Fibroblast of skin of left quadriceps (primary cell): Measurements from ENCODE around the gene SMIM14.
"Not testable (repeated sequence)": the region's sequence is repeated elsewhere in the genome, so short reads cannot be mapped to it uniquely, and the experiment has no call there.

Source experiments
- DNase-seq, 2 experiments: peaks; one replicate each; pipeline ENCODE4 v3.0.0-alpha.2; 2013; ENCODE audit warnings: low read depth in 2 of 2

Gene SMIM14

DNA sequence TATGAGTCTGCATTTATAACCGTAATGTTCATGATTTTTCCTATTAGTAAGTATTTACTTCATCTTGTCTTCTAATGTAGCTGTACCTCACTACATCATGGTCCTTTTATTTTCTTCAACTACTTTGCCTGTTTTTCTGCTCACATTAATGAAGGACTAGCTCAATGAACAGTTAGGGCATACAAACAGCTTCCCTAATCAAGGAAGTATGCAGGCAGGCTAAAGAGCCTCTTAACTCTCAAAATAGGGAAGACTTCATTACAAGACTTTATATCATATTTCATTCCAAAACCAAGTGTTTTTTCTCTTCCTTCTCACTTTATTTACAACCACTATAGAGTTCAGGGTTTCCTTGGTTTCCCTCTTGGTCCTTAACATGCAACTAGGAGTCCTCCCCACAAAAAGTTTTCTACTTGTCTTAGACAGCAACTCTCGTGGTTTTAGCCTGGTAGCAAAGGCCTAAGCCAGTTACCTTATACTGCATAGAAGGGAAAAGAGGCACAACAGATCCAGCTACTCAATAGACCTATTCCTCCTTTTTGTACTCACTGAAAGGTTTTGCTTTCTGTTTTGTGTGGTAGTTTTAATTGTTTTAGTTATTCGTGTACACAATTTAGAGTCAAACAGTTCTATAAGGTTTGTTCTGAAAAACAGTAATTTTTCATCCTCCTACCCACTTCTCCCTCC lies 40.8 kb downstream of the SMIM14 start:
- DNase-seq, result no peak

DNA sequence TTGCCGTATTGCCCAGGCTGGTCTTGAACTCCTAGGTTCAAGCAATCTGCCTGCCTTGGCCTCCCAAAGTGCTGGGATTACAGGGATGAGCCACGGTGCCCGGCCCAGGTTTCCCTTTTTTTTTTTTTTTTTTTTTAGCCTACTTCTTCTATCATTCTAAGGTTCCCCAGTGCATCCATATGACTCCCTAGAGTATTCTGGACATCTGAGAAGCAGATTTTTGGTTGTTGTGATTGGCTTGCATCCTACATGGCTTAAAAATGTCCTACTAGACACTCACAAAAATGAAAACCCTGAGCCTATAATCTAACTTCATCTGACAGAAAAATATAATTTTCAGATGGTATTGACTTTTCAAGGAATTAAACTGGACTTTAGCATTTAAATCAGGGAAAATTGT lies 41.7 kb downstream of the SMIM14 start:
- no peak for DNase-seq

DNA sequence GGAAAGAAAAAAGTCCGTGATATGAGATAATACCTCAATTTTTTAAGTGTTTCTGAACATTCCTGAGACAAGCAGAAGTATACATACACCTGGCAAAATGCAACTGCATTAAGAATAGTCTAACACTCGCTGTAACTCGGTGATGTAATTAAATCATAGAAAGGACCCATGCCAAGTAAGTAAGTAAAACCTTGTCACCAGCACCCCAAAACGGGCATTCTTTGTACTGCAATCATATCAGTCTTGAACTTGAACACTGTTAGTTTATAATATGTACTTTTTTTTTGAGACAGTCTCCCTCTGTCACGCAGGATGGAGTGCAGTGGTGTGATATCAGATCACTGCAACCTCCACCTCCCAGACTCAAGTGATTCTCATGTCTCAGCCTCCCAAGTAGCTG lies 47.4 kb downstream of the SMIM14 start:
- no peak for DNase-seq

DNA sequence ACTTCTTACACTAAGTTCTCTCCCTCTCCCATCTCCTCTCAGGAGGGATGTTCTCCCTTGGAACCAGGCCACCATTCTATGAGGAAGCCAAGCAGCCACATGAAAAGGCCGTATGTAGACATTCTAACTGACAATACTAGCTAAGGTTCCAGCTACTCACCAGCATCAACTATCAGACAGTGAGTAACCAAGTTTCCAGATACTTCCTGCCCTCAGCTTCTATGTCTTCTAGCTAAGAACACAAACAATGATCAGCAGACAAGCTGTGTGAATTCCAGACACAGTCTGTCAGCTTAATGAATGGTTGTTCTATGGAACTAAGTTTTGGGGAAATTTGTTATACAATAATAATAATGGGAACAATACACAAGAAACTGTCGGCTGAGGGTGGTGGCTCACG lies 50.8 kb downstream of the SMIM14 start:
- DNase-seq, result no peak

DNA sequence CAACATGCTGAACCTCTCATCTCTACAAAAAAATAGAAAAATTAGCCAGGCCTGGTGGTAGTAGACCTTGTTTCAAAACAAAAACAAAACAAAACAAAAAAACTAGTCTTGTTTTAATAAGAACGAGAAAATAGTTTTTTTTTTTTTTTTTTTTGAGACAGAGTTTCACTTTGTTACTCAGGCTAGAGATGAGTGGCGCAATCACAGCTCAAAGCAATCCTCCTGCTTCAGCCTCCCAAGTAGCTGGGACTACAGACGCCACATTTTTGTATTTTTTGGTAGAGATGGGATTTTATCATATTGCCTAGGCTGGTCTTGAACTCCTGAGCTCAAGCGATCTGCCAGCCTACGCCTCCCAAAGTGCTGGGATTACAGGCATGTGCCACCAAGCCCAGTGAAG lies 63.7 kb downstream of the SMIM14 start:
- no peak for DNase-seq

DNA sequence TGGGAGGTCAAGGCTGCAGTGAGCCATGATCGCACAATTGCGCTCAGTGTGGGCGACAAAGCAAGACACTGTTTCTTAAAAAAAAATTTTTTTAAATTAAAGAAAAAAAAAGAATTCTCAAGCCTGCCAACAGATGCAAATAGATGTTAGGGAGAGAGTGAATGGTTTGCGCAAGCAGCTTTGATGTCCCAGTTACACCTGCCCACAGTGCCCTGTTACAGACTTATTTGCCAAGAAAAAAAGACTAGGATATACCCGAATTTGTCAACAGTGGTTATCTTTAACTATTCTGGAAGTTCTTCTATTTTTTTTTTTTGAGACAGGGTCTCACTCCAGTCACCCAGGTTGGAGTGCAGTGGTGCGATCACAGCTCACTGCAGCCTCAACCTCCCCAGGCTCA lies 67.2 kb downstream of the SMIM14 start:
- DNase-seq, result no peak

DNA sequence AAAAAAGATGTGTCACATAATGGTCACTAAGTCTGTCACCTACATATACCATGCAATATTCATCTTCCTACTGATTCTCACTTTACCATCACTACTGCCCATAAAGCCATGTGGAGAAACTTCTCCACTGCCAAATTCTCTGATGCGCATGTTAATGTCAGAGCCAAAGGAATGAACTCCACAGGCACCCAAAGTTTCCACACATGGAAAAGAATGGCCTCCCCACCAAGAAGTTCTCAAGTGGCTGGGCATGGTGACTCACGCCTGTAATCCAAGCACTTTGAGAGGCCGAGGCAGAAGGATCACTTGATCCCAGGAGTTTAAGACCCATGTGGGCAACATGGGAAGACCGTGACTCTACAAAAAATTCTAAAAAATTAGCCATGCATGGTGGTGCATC lies 67.6 kb downstream of the SMIM14 start:
- DNase-seq, result no peak

DNA sequence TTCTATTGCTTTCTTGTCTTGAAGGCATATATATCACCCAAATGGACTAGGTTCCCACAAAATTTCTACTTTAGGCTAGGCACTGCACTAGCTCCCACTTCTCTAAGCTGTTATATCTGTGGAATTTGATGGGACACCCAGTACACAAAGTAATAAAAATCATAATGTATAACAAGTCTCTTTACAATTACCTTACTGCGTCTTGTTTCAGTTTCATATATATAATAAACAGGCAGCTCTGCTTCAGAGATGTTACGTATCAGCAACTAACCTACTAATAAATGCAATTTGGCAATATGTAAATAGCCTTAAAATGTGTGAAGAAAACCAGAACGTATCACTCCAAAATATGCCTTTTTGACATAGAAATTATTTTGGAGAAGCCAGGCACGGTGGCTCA lies 69.5 kb downstream of the SMIM14 start:
- no peak for DNase-seq

DNA sequence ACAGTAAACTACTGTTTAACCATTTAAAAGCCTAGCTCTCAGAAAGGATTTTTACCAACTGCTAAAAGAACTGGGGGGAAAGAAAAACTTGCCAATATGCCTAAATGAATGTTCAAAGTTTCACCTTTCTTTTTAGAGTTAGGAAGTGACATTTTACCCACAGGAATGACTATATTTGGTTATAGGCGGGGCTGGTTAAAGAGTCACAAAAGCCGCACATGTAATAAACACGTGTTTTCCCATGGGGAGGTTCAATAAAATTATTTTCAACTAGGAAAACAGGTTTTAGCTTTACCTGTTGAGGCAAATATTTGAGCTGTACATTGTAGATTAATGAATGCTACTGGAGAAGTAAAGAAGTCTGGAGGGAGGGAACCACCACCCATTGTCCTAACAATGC lies 69.9 kb downstream of the SMIM14 start:
- no peak for DNase-seq

DNA sequence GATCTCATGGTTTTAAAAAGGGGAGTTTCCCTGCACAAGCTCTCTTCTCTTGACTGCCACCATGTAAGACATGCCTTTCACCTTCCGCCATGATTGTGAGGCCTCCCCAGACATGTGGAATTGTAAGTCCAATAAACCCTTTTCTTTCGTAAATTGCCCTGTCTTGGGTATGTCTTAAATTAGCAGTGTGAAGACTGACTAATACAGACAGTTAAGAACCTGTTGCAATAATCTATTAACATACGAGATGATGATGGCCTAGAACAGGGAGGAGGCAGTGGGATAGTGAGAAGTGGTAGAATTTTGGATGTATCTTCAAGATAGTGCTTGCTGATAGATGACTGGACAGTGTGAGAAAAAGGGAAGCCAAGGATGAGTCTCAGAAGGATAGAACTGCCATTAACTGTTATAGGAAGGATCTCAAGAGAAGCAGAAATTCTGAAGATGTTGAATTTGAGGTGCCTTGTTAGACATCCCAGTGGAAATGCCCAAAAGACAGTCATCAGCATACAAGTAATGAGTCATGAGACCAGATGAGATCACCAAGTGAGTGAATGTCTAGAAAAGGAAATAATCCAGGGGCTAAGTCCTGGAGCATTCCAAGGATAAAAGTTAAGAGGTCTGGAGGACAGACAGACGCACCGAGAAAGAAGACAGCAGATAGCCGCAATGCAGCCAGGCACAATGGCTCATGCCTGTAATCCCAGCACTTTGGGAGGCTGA lies 72.6 kb downstream of the SMIM14 start:
- peak; percentile 60 to 64 for DNase-seq

DNA sequence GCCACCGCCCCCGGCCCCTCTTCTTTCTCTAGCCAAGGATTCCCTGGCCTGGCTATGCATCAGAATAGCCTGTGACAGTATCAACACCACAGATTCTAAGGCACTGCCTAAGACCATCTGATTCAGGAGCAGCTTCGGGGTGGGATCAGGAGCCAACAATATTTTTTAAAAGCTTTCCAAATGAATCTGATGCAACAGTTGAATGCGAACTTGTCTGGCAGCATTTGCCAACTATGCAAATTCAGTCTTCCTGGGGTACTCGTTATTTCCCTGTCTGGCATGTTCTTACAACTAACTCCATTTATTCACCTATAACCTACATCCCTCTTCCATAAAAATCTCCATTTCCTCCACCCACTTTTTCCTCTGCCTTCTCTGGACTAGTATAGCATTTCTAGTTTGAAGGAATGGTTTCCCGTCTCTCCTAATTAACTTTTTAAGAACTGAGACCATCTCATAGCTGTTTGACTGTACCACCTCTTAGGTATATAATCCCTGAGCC lies 75.3 kb downstream of the SMIM14 start:
- DNase-seq, result no peak

DNA sequence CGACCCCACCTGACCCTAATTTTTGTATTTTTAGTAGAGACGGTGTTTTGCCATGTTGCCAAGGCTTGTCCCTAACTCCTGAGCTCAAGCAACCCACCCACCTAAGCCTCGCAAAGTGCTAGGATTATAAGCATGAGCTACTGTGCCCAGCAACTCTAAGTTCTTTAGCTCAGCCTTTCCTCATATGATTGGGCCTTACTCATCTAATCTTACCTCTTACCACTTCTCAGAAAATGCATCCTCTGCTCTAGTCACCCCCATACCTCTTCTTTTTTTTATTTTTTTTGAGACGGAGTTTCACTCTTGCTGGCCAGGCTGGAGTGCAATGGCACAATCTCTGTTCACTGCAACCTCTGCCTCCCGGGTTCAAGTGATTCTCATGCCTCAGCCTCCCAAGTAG lies 75.9 kb downstream of the SMIM14 start:
- no peak for DNase-seq

DNA sequence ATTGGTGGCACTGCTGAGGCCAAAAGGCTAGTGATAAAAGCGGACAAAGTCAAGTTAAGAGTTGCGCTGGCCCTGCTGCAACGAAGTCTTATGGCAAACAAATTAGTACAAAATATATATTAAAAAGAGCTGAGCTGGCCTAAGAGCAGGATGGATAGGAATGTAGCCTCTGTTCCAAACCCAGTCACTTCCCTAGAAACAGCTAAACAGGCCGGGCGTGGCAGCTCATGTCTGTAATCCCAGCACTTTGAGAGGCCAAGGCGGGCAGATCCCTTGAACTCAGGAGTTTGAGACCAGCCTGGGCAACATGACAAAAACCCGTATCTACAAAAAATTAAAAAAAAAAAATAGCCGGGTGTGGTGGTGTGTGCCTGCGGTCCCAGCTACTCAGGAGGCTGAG lies 79.0 kb downstream of the SMIM14 start:
- DNase-seq, result no peak

DNA sequence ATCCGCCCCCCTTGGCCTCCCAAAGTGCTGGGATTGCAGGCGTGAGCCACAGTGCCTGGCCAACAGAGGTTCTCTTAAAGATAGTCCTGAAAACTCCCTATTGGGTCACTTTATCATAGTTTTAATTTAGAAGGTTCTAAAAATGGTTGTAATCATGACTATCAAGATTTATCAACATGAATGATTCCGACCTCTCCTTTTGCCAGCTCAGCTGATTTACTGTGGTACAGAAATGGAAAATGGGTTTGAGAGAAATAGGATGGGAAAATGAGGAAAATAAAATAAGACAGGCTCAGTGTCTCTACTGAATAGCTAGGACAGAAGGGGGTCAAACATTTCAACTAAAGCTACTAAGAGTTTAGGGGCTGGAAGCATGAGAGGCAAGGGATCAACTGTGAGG lies 83.2 kb downstream of the SMIM14 start:
- DNase-seq, result no peak

DNA sequence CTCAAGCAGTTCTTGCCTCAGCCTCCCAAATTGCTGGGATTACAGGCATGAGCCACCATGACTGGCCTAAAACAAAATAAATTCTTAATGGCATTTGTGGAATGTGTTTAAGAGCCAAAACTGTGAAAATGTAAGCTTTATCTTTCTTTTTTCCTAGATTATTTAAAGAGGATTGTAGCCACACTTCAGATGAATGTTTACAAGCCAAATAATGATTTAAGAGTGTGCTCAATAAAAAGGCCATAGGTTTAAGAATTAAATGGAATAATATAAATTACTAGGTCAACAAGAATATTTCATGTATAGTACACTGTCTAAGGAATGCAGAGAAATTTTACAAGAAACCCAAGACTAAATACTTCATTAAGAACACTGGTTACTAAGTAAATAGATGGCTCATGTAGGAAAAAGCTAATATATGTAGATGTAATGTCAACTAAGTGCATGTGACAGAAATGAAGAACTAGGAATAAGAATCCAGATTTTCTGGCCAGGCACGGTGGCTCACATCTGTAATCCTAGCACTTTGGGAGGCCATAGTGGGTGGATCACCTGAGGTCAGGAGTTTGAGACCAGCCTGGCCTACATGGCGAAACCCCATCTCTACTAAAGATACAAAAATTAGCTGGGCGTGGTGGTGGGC lies 90.1 kb downstream of the SMIM14 start:
- DNase-seq, result peak; percentile 19 to 36

DNA sequence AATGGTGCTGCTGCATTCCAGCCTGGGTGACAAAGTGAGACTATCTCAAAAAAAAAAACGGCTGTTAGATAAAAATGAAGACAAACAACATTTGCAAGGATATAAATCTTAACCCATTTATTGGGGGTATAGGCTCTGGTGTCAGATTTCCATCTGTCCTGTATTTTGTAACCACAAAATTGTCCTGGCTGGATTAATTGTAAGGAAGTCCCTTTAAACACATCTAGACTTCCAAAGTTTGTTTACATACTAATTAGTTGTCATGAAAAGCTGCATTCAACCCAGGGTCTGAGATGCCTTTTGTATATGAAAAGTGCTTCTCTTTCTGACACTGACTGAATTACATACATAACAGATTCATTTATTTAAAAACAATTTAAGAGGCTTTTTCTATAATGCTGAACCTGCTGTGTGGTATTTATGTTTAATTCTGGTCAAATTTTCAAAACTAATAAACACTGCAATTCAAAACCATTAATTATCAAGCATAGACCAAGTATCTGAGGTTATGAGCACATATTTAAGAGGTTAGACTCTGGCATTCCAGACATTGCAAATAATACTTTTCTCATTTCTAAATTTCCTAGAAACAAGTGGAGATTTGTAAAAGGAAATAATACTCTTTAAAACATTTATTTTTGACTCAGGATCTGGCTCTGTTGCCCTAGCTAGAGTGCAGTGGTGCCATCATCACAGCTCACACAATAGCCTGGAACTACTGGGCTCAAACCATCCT lies 93.9 kb downstream of the SMIM14 start:
- DNase-seq, result peak in 1 of 2 experiments; percentile 25

DNA sequence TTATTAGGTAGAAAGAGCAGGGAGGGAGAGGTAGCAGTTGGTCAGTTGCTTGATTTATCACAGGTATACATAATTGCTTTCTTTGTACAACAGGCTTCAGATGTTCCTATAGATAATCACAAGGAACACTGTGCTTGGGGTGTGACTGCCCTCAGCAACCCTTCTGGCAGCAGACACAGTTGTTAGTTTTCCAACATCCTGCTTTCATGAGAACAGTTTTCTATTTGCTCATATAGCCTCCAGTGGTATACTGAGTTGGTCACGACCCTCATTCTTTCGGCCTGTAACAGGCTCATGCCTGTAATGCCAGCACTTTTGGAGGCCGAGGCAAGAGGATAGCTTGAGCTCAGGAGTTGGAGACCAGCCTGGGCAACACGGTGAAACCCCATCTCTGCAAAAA lies 94.6 kb downstream of the SMIM14 start:
- not testable (repeated sequence) for DNase-seq

DNA sequence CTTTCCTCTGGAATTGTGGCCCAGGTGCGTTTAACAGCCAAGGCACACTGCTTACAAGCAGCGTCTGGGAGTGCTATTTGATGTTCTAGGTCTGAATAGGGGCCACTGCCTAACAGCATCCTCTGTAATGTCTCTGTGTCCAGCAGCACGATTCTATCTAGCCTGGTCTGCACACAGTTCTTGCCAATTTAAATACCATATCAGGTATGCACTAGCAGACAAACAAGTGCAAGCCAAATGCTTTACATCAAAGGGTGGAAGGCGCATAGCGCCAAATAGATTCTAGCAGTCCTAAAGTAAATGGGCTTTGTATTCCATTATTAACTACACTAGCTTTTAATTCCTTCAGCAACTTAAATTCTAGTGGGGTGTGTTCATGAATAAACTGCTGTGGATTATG lies 95.6 kb downstream of the SMIM14 start:
- DNase-seq, result no peak

DNA sequence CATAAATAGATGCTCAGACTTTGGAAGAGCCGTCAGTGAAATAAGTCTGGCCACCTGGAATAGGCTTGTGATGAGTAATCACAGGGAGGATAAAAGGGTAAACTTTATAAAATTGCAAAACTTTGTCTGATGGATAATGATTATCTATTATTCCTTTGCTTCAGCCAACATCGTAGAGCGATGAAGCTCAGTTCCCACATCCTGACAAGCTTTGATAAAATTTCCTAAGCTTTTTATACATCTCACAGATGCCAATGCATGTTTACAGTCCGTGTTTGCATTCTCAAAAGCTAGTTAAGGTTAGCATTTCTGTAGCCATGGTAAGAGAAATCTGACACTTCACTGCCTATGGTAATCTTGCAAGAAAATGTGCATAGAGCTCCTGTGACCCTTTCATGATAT lies 96.1 kb downstream of the SMIM14 start:
- DNase-seq, result no peak

DNA sequence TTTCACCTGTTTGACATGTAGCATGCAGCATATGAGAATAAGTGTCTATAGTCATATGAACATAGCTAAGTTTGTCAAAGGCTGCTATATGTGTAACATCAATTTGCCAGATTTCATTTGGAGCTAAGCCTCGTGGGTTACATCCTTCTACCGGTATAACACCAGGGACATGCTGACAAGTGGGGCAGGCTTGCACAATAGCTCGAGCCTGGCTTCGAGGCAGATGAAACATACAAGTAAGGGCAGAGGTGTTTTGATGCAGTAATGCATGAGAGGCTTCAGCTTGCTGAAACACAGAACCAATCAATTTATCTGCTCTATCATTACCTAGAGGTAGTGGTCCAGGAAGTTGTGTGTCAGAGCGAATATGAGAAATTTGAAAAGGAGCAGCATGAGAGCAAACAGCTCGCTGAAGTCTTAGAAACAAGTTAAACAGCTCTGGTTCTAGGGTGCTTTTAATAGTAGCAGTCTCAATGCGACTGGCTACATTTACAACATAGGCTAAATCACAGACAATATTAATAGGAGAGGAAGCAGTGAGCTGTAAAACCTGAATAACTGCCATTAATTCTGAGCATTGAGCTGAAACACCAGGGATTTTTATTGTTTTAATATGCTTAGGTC lies 96.6 kb downstream of the SMIM14 start:
- no peak for DNase-seq

DNA sequence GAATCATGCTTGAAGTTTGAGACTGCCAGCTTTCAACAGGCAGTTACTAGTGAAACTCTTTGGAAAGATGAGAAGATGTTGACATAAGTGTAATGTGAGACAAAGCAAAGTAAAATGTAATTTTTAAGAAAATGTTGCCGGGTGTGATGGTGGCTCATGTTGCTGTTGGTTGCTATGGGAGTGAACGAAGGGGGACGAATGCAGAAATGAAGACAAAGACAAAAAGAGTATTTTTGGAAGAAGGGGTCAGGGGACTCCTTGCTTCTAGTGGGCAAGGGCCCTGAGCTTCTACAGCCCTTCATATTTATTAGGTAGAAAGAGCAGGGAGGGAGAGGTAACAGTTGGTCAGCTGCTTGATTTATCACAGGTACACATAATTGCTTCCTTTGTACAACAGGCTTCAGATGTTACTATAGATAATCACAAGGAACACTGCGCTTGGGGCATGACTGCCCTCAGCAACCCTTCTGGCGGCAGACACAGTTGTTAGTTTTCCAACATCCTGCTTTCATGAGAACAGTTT lies 99.5 kb downstream of the SMIM14 start:
- no peak for DNase-seq

DNA sequence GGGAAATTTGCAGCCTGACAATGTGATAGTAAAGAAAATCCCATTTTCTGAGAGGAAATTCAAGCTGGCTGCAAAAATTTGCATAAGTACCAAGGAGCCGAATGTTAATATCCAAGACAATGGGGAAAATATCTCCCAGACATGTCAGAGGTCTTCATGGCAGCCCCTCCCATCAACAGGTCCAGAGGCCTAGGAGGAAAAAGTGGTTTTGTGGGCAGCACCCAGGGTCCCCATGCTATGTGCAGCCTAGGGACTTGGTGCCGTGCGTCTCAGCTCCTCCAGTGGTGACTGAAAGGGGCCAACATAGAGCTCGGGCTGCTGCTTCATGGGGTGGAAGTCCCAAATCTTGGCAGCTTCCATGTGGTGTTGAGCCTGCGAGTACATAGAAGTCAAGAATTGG lies 105.1 kb downstream of the SMIM14 start:
- DNase-seq, result no peak
